Liver (tissue), 3 donors: ENCODE results near the gene TCEA3.

Experiments used
- ATF3 ChIP-seq: IDR thresholded peaks from 2 replicates; pipeline ENCODE4 v1.6.1; 2016; ENCODE audit warnings: antibody characterized with exemption
- EGR1 ChIP-seq, 2 donors: IDR thresholded peaks; 2 replicates each; pipeline ENCODE4 v1.6.1; 2016 to 2018; ENCODE audit warnings: antibody characterized with exemption in 2 of 2, low read depth in 2 of 2
- FOXA1 ChIP-seq: IDR thresholded peaks from 2 replicates; pipeline ENCODE4 v1.6.1; 2016; ENCODE audit warnings: antibody characterized with exemption
- GABPA ChIP-seq, 2 donors: IDR thresholded peaks in 1 of 2; conservative IDR thresholded peaks in 1 of 2; 2 replicates each; pipeline ENCODE4 v1.6.1; 2016; ENCODE audit warnings: antibody characterized with exemption in 2 of 2, mild to moderate bottlenecking in 1 of 2, moderate library complexity in 1 of 2
- JUND ChIP-seq, 2 donors: IDR thresholded peaks; 2 replicates each; pipeline ENCODE4 v1.6.1; 2016; ENCODE audit warnings: antibody characterized with exemption in 2 of 2
- MAX ChIP-seq: IDR thresholded peaks from 2 replicates; pipeline ENCODE4 v1.6.1; 2016; ENCODE audit warnings: antibody characterized with exemption
- RAD21 ChIP-seq, 2 donors: IDR thresholded peaks; 2 replicates each; pipeline ENCODE4 v1.6.1; 2016; ENCODE audit warnings: antibody characterized with exemption in 2 of 2, mild to moderate bottlenecking in 2 of 2
- TAF1 ChIP-seq: conservative IDR thresholded peaks from 2 replicates; pipeline ENCODE4 v1.6.1; 2016; ENCODE audit warnings: antibody characterized with exemption, mild to moderate bottlenecking
- YY1 ChIP-seq: IDR thresholded peaks from 2 replicates; pipeline ENCODE4 v1.6.1; 2016; ENCODE audit warnings: antibody characterized with exemption, mild to moderate bottlenecking
- TF ChIP-seq, protein P1 (sequence below): fragments of 150-350 bp; IDR thresholded peaks from 2 replicates; pipeline ENCODE4 v1.5.1; 2017; ENCODE audit warnings: improper control_type of control experiment, low read depth, low read length; ENCODE audit not compliant: missing input control
- TF ChIP-seq, protein P2 (sequence below): IDR thresholded peaks from 2 replicates; pipeline ENCODE4 v1.6.1; 2016; ENCODE audit warnings: antibody characterized with exemption, mild to moderate bottlenecking
- TF ChIP-seq, protein P3 (sequence below): IDR thresholded peaks from 2 replicates; pipeline ENCODE4 v1.6.1; 2016; ENCODE audit warnings: antibody characterized with exemption
- donor health status: healthy.
- donor health status: healthy.

GRCh38 chr1:23370709-23371584, 53.6 kb downstream of the TCEA3 start:
- TF ChIP-seq MAX (no peak), GABPA (IDR thresholded peaks at IDR 0.05 in 1 of 2, conservative IDR thresholded peaks at IDR 0.05 in 1 of 2) (no peak), JUND (IDR thresholded peaks at IDR 0.05) (no peak), RAD21 (IDR thresholded peaks at IDR 0.05) (no peak), EGR1 (IDR thresholded peaks at IDR 0.05; ENCODE audit: low read depth in 2 of 2) (no peak), FOXA1 (no peak), TAF1 (no peak), ATF3 (no peak), YY1 (no peak)
- TF ChIP-seq, protein P1, sequence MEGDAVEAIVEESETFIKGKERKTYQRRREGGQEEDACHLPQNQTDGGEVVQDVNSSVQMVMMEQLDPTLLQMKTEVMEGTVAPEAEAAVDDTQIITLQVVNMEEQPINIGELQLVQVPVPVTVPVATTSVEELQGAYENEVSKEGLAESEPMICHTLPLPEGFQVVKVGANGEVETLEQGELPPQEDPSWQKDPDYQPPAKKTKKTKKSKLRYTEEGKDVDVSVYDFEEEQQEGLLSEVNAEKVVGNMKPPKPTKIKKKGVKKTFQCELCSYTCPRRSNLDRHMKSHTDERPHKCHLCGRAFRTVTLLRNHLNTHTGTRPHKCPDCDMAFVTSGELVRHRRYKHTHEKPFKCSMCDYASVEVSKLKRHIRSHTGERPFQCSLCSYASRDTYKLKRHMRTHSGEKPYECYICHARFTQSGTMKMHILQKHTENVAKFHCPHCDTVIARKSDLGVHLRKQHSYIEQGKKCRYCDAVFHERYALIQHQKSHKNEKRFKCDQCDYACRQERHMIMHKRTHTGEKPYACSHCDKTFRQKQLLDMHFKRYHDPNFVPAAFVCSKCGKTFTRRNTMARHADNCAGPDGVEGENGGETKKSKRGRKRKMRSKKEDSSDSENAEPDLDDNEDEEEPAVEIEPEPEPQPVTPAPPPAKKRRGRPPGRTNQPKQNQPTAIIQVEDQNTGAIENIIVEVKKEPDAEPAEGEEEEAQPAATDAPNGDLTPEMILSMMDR = no peak
- TF ChIP-seq, protein P2, sequence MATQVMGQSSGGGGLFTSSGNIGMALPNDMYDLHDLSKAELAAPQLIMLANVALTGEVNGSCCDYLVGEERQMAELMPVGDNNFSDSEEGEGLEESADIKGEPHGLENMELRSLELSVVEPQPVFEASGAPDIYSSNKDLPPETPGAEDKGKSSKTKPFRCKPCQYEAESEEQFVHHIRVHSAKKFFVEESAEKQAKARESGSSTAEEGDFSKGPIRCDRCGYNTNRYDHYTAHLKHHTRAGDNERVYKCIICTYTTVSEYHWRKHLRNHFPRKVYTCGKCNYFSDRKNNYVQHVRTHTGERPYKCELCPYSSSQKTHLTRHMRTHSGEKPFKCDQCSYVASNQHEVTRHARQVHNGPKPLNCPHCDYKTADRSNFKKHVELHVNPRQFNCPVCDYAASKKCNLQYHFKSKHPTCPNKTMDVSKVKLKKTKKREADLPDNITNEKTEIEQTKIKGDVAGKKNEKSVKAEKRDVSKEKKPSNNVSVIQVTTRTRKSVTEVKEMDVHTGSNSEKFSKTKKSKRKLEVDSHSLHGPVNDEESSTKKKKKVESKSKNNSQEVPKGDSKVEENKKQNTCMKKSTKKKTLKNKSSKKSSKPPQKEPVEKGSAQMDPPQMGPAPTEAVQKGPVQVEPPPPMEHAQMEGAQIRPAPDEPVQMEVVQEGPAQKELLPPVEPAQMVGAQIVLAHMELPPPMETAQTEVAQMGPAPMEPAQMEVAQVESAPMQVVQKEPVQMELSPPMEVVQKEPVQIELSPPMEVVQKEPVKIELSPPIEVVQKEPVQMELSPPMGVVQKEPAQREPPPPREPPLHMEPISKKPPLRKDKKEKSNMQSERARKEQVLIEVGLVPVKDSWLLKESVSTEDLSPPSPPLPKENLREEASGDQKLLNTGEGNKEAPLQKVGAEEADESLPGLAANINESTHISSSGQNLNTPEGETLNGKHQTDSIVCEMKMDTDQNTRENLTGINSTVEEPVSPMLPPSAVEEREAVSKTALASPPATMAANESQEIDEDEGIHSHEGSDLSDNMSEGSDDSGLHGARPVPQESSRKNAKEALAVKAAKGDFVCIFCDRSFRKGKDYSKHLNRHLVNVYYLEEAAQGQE = no peak
- TF ChIP-seq, protein P3, sequence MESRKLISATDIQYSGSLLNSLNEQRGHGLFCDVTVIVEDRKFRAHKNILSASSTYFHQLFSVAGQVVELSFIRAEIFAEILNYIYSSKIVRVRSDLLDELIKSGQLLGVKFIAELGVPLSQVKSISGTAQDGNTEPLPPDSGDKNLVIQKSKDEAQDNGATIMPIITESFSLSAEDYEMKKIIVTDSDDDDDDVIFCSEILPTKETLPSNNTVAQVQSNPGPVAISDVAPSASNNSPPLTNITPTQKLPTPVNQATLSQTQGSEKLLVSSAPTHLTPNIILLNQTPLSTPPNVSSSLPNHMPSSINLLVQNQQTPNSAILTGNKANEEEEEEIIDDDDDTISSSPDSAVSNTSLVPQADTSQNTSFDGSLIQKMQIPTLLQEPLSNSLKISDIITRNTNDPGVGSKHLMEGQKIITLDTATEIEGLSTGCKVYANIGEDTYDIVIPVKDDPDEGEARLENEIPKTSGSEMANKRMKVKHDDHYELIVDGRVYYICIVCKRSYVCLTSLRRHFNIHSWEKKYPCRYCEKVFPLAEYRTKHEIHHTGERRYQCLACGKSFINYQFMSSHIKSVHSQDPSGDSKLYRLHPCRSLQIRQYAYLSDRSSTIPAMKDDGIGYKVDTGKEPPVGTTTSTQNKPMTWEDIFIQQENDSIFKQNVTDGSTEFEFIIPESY = no peak
